CD4-positive, alpha-beta T cell treated with Interleukin-1 beta for 1 hour (primary cell): ENCODE data around the gene EGLN3.
A peak's percentile ranks its signal among the peaks of the same experiment; 100 is the strongest.
"Not testable (repeated sequence)": the region's sequence is repeated elsewhere in the genome, so short reads cannot be mapped to it uniquely, and the experiment has no call there.

Experiments used
- DNase-seq, 2 donors: peaks; one replicate each; pipeline ENCODE4 v3.0.0-alpha.2; 2020 to 2022

EGLN3 gene

DNA sequence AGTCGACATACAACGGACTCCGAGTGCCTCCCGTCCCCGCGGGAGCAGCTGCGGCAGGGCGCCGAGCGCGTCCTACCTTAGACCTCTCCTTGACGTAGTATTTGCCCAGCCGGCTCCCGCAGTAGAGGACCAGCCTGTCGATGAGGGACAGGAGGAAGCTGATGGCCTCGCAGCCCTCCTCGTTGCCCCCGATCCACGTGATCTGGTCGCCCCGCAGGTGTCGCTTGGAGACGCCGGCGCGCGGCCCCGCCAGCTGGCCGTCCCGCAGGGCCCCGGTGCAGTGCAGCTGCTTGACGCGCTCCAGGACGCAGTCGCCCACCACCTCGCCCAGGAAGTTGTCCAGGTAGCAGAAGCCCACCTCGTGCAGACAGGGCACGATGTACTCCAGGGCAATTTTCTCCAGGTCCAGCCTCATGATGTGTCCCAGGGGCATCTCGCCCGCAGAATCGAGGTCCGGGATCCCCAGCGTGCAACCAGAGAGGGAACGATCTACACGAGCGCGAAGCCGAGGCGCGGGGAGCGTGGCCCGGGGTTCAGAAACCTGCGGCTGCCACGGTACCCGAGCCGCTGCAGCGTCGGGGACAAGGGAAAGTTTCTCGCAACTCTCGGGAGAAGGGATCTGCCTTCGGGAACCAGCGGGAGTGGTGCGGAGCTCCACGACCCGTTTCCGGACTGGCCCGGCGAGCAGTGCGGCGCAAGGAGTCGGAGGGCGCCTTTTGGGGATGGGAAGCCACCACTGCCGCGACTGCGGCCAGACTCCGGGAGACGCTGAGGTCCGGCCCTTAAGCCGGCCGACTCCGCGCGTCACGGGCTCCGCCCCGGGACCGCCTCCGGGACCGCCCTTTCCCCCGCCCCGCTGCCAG lies at the start of gene EGLN3:
Gene EGLN3, minus strand, starts transcription at position 755 of the 863 bp plus-strand sequence. Its CDS starts 322 bp downstream, at position 433.
- peak; percentile 52 to 58 for DNase-seq

DNA sequence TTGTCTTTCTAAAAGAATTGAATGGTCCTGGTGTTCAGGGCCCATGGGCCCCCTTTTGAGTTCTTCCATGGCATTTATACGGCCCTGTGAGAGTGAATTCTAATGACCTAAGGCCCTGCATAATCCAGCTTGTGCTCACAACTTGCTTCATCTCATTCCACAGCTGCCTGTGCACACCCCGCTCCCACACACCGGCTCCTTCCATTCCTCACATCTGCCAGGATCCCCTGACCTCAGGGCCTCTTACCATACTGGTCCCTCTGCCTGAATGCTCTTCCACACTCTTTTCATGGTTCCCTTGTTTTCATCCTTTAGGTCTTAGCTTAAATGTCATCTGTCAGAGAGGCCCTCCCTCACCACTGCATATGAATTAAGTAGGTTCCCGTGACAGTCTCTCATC lies 49.5 kb upstream of the EGLN3 start:
- no peak for DNase-seq

- DNase-seq: no peak
These were observed 49.0 kb upstream of the EGLN3 start for GRCh38 chr14:33999771-34000291.

- DNase-seq: no peak
These were observed 46.7 kb upstream of the EGLN3 start for GRCh38 chr14:33997611-33998010.

- DNase-seq: no peak
These were observed 45.6 kb upstream of the EGLN3 start for GRCh38 chr14:33996462-33996861.

DNA sequence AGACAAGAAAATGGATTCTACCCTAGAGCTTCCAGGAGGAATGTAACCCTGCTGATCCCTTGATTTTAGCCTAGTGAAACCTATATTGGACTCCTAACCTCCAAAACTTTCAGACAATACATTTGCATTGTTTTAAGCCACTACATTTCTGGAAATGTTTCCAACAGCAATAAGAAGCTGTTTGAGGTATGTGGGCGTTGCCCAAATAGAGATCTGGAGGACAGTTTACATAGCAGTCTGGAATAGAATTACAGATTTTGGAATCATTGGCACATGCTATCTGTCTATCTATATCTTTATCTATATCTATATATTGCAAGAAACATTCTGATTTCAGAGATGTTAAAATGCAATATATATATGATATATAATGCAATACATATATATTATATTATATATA lies 42.4 kb upstream of the EGLN3 start:
- DNase-seq: no peak

DNA sequence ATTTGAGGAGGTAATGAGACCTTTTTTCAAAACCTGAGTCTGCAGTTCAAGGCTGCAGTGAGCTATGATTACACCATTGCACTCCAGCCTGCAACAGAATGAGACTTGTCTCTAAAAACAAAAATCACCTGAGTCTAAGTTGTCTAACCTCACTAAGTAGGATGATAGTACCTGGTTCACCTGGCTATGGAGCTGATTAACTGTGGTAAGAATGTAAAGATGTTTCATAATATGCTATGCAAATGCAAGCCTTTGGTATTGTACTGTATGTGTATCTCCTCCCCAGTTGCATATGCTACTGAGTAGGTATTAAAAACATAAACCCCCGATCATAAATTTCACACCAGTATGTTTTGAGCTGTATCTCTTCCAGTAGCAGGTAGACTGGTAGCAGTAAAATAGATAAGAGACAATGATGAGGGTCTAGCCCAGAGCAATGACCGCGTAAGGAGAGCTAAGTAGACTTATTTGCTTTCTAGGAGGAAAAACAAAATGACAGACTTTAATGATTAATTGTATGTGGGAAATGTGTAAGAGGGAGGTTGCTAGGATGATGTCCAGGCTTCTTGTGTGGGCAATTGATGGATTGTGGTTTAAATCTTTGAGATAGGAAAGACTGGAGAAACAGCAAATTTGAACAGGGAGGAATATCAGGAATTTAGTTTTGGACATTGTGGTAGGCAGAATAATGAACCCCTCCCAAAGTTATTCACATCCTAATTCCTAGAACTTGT lies 41.6 kb upstream of the EGLN3 start:
- no peak for DNase-seq

GRCh38 chr14:33990790-33991189 lies 39.9 kb upstream of the EGLN3 start:
- DNase-seq: no peak

DNA sequence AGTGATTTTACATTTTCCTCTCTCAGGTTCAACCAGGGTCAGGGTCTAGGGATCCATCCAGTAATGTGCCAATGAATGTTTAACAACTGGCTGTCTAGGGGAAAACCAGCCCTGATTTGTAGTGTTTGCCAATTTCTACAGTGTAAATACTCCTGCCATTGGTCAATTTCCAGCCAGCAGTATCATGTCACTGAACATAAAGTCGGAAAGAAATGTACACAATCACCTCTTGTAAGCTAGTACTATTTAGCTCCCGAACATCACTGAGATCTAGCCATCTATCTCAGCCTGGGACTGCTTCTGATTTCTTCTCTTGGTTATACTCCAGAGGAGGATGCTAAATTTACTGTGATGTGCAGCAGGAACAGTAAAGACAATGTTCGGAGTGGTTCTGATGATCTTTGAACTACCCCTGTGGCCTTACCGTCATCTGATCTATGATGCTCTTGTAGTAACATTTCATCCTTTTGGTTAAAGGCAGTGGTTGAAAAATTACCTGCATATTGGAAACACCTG lies 36.7 kb upstream of the EGLN3 start:
- DNase-seq: no peak

DNA sequence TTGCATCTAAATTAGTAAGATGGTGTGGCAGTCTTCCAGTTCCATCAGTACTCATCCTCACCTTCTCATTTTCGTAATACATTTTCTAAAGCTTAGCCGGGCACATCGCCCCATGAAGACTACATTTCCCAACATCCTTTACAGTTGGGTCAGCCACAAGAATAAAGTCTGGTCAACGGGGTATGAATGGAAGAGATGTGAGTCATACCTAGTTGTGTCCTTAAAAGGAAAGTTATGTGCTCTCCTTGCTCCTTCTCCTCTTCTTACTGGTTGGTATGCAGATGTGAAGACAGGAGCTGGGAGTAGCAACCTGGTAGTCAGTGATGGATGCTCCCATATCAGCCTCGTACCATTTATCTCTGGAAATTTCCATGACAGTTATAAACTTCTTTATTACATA lies 35.9 kb upstream of the EGLN3 start:
- DNase-seq: no peak

GRCh38 chr14:33985242-33985641 lies 34.4 kb upstream of the EGLN3 start:
- DNase-seq: no peak

DNA sequence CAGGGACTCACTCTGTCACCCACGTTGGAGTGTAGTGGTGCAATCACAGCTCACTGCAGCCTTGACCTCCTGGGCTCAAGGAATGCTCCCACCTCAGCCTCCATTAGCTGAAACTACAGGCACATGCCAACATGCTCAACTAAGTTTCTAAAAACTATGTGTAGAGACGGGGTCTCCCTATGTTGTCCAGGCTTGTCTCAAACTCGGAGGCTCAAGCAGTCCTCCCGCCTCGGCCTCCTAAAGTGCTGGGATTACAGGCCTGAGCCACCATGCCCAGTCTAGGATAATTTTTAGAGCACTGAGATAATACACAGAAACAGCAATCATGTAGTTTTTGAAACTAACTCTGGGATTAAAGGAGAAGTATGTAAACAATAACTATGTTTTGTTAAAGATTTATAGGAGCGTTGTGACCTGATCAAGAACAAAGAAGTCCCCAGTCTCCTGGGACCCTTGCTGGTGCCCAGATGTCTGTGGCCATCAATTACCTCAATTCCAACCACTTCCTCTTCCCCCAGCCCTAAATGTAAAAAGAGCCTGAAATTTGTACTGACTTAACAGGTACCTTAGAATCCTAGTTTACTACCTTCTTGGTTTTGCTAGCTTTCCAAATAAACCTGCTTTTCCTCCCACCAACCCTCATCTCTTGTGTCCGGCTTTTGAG lies 28.9 kb upstream of the EGLN3 start:
- no peak for DNase-seq

DNA sequence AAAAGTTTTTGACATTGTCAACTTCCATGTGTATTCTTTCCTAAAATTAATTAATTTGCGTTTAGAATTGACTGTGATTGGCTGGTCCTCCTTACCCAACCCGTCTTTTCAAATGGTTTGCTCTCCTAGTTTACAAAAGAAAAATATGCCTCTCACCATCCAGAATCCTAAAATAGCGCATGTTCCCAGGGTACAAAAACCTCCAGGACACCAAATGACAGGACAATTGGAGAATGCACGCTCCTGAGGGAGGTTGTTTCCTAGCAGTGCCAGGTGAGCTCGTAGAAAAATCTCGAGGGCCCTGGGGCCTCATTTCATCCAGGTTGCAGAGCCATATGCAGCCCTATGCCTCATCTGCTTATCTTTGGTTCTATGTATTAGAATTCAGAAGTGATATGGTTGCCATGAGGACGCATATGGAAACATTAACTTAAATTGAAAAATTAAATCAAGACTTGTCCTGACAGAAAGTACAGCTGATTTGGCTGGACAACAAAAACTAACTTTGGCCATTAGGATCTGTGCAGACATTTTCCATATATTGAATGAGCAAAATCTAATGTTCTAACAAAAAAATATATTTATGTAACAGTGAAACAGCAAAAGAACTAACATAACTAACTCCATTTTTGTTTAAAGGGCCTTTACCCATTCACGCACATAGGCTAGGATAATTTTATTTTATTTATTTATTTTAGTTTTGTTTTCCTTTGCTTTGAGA lies 28.2 kb upstream of the EGLN3 start:
- DNase-seq: no peak

DNA sequence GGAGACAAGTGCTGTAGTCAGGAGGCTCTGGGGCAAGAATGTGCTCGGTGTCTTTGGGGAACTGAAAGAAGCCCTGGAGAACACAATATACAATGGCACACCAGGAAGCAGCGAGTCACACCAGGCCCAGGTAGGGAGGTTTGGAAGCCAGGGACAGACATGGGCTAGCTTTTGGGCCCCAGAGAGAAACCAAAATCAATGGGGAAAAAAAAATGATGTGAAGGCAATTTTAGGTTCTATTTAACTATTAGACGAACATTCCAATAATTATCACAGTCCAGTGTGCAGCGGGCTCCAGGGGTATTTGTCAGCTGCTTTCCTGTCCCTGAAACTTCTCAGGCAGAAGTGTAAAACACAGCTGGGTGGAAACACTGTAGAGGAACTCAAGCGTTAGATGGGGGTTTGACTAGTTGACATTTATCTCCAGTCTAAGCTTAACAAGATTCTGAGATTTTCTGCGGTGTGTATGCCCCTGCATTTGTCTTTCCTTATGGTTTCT lies 21.8 kb upstream of the EGLN3 start:
- no peak for DNase-seq

- DNase-seq: not testable (repeated sequence)
These were observed 19.0 kb upstream of the EGLN3 start for GRCh38 chr14:33969846-33970245.

DNA sequence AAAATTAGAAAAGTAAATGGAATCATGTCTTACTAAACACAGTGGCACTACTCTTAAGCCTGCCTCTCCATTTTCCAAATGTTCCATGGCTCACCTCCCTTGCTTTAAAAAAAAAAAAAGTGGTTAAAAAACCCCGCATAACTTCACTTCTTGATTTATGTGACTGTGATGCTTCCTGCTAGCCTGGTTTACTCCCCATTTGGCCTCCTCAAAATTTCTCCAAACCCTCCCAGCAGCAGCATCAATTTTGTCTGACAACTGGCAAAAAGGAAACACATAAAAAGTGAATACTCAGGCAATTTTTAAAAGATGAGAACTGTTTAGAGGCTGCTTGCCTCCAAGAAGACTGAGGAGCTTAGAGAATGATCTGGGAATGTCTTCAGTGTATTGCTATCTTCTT lies 17.8 kb upstream of the EGLN3 start:
- no peak for DNase-seq

DNA sequence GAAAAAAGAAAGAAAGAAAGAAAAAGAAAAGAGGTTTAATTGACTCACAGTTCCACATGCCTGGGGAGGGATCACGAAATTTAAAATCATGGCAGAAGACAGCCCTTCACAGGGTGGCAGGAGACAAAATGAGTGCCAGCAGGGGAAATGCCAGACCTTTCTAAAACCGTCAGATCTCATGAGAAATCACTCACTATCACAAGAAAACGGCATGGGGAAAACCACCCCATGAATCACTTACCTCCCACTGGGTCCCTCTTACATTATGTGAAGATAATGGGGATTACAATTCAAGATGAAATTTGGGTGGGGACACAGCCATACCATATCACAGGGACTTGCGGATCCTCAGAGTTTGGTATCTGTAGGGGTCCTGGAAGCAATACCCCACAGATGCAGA lies 16.3 kb upstream of the EGLN3 start:
- DNase-seq: no peak

GRCh38 chr14:33966276-33966675 lies 15.4 kb upstream of the EGLN3 start:
- DNase-seq: no peak

DNA sequence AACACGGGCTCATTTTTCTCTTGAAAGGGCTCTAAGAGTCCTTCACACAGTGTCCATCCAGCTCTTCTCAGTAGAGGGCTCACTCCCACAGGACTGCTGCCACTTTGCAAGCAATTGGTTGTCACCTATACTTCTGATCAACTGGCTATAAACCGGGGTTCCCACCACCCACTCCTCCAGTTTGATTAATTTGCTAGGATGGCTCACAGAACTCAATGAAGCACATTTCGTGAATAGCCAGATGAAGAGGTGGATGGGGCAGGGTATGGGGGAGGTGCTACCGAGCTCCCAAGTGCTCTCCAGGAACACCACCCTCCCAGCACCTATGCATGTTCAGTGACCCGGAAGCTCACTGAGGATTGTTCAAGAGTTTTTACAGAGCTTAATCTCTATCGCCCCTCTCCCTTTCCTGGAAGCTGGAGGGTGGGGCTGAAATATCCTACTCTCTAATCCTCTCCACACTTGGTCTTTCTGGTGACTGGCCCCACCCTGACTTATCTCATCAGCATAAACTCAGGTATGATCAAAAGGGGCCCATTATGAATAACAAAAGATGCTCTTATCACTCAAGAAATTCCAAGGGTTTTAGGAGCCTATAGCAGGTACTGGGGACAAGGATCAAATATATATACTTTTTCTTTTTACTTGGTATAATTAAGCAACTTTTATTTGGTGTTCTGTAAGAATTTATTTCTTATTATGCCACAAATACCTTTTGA lies 13.9 kb upstream of the EGLN3 start:
- no peak for DNase-seq

GRCh38 chr14:33963892-33964291 lies 13.0 kb upstream of the EGLN3 start:
- DNase-seq: no peak

- DNase-seq: not testable (repeated sequence)
These were observed 11.6 kb upstream of the EGLN3 start for GRCh38 chr14:33962466-33962865.

GRCh38 chr14:33962016-33962415 lies 11.1 kb upstream of the EGLN3 start:
- DNase-seq: no peak
